HG03571 (cell line): Measurements from ENCODE around the gene STK39.

Experiments
- ATAC-seq: cut with Tn5 transposase; IDR thresholded peaks from one replicate; pipeline ENCODE4 v1.9.1; 2021; ENCODE audit not compliant: unreplicated experiment

STK39 gene

GRCh38 chr2:168024459-168024858 lies 222.9 kb downstream of the STK39 start:
- ATAC-seq = no peak

GRCh38 chr2:168021800-168022587 lies 225.4 kb downstream of the STK39 start:
- no peak for ATAC-seq

- ATAC-seq = no peak
These were observed 232.0 kb downstream of the STK39 start for GRCh38 chr2:168015274-168015953.

- ATAC-seq = no peak
These were observed 237.5 kb downstream of the STK39 start for GRCh38 chr2:168009900-168010299.

GRCh38 chr2:168008646-168009195 lies 238.7 kb downstream of the STK39 start:
- no peak for ATAC-seq

GRCh38 chr2:168006498-168006897 lies 240.9 kb downstream of the STK39 start:
- no peak for ATAC-seq

- ATAC-seq = no peak
These were observed 241.8 kb downstream of the STK39 start for GRCh38 chr2:168005586-168005985.

GRCh38 chr2:168003876-168004275 lies 243.5 kb downstream of the STK39 start:
- no peak for ATAC-seq

- no peak for ATAC-seq
These were observed 245.3 kb downstream of the STK39 start for GRCh38 chr2:168002021-168002553.

GRCh38 chr2:167992278-167992677 lies 255.1 kb downstream of the STK39 start:
- no peak for ATAC-seq

GRCh38 chr2:167990062-167990461 lies 257.3 kb downstream of the STK39 start:
- ATAC-seq = no peak

- ATAC-seq = no peak
These were observed 259.1 kb downstream of the STK39 start for GRCh38 chr2:167988296-167988695.

GRCh38 chr2:167987558-167987957 lies 259.8 kb downstream of the STK39 start:
- no peak for ATAC-seq

GRCh38 chr2:167987026-167987425 lies 260.4 kb downstream of the STK39 start:
- no peak for ATAC-seq

GRCh38 chr2:167986223-167986622 lies 261.2 kb downstream of the STK39 start:
- no peak for ATAC-seq

- ATAC-seq = no peak
These were observed 265.4 kb downstream of the STK39 start for GRCh38 chr2:167981945-167982344.

- ATAC-seq = no peak
These were observed 267.0 kb downstream of the STK39 start for GRCh38 chr2:167980439-167980838.

- no peak for ATAC-seq
These were observed 274.6 kb downstream of the STK39 start for GRCh38 chr2:167972746-167973145.

GRCh38 chr2:167972020-167972419 lies 275.4 kb downstream of the STK39 start:
- no peak for ATAC-seq

GRCh38 chr2:167966937-167967913 lies 280.2 kb downstream of the STK39 start:
- ATAC-seq = no peak
